Neural progenitor cell (in vitro differentiated cells): ENCODE results near the gene OR13C3. TPM values are rescaled to one million over a fixed set of nuclear protein-coding genes. Genes with fewer than 3 reads are reported as not detected.

ENCODE experiments used
- DNase-seq: peaks from one replicate; pipeline ENCODE4 v3.0.0-alpha.2; 2016; ENCODE audit warnings: low spot score
- H2AFZ ChIP-seq: fragments of 200-600 bp; sonication (generic); replicated peaks from 2 replicates; pipeline ENCODE4 v1.6.1; 2016; ENCODE audit warnings: antibody characterized with exemption
- H3F3A ChIP-seq: fragments of 200-600 bp; sonication (generic); 2 replicates; pipeline ENCODE4 v1.6.1; 2016; ENCODE audit warnings: antibody characterized with exemption, low read depth
- H3K27ac ChIP-seq: fragments of 200-600 bp; sonication (generic); 2 replicates; pipeline ENCODE4 v1.5.1; 2016; ENCODE audit warnings: mild to moderate bottlenecking
- H3K27me3 ChIP-seq: fragments of 200-600 bp; sonication (generic); 2 replicates; pipeline ENCODE4 v1.6.1; 2016; ENCODE audit warnings: mild to moderate bottlenecking, moderate library complexity
- H3K36me3 ChIP-seq: fragments of 200-600 bp; sonication (generic); 2 replicates; pipeline ENCODE4 v1.5.1; 2016
- H3K4me1 ChIP-seq: fragments of 200-600 bp; sonication (generic); 2 replicates; pipeline ENCODE4 v1.6.1; 2016; ENCODE audit warnings: mixed run types
- H3K4me2 ChIP-seq: fragments of 200-600 bp; sonication (generic); 2 replicates; pipeline ENCODE4 v1.6.1; 2016
- H3K4me3 ChIP-seq: fragments of 200-600 bp; sonication (generic); 2 replicates; pipeline ENCODE4 v1.5.1; 2016
- H3K79me2 ChIP-seq: fragments of 200-600 bp; sonication (generic); 2 replicates; pipeline ENCODE4 v1.6.1; 2016; ENCODE audit warnings: low read depth
- H3K9ac ChIP-seq: fragments of 200-600 bp; sonication (generic); 2 replicates; pipeline ENCODE4 v1.6.1; 2016
- H3K9me3 ChIP-seq: fragments of 200-600 bp; sonication (generic); 2 replicates; pipeline ENCODE4 v1.5.1; 2016; ENCODE audit warnings: low read depth
- H4K20me1 ChIP-seq: fragments of 200-600 bp; sonication (generic); 2 replicates; pipeline ENCODE4 v1.6.1; 2016; ENCODE audit warnings: low read depth
- H3K27ac Mint-ChIP-seq: 3 replicates; pipeline ENCODE4 v1.8.0; 2021; ENCODE audit warnings: mixed read lengths
- H3K27me3 Mint-ChIP-seq: 2 replicates; pipeline ENCODE4 v1.8.0; 2022; ENCODE audit warnings: low read depth, mild to moderate bottlenecking, inconsistent platforms, moderate library complexity, mixed read lengths; ENCODE audit not compliant: insufficient read depth
- H3K36me3 Mint-ChIP-seq: 3 replicates; pipeline ENCODE4 v1.8.0; 2021; ENCODE audit warnings: mixed read lengths
- H3K4me1 Mint-ChIP-seq: 3 replicates; pipeline ENCODE4 v1.8.0; 2021; ENCODE audit warnings: mixed read lengths
- H3K4me3 Mint-ChIP-seq: 3 replicates; pipeline ENCODE4 v1.8.0; 2021; ENCODE audit warnings: mild to moderate bottlenecking, moderate library complexity, mixed read lengths
- H3K9me3 Mint-ChIP-seq: 3 replicates; pipeline ENCODE4 v1.8.0; 2020; ENCODE audit warnings: mixed read lengths
- CTCF ChIP-seq: fragments of 200-600 bp; sonication (generic); IDR thresholded peaks from 2 replicates; pipeline ENCODE4 v1.5.1; 2017; ENCODE audit warnings: antibody characterized with exemption, mild to moderate bottlenecking
- EZH2 ChIP-seq: fragments of 200-600 bp; sonication (generic); IDR thresholded peaks from 2 replicates; pipeline ENCODE4 v1.6.1; 2017; ENCODE audit warnings: antibody characterized with exemption, mild to moderate bottlenecking, moderate library complexity
- EZH2phosphoT487 ChIP-seq: fragments of 200-600 bp; sonication (generic); IDR thresholded peaks from 2 replicates; pipeline ENCODE4 v1.6.1; 2017; ENCODE audit warnings: antibody characterized with exemption
- total RNA-seq: library from RNA; depleted of rRNA; stranded (reverse); fragments of >200 nt; gene quantifications from 2 replicates; pipeline ENCODE4 v1.2.3, GENCODE V29; 2015; ENCODE audit warnings: low replicate concordance

The OR13C3 gene
- total RNA-seq, 1 donor from 2014 or later: not detected

- no peak overlapping the region for H2AFZ ChIP-seq
- no peaks in the 10 kb centered on the region for H3K36me3 Mint-ChIP-seq
- no peaks in the 10 kb centered on the region for H3F3A ChIP-seq
- no peaks in the 10 kb centered on the region for H3K9me3 ChIP-seq
- H3K4me3 Mint-ChIP-seq: no peak overlapping the region
- H3K4me1 ChIP-seq: no peaks in the 10 kb centered on the region
- no peak overlapping the region for H3K4me3 ChIP-seq
- H3K36me3 ChIP-seq: no peaks in the 10 kb centered on the region
- no peak overlapping the region for H3K9ac ChIP-seq
- H3K27ac Mint-ChIP-seq: no peak overlapping the region
- H3K4me1 Mint-ChIP-seq: no peaks in the 10 kb centered on the region
- H4K20me1 ChIP-seq: no peaks in the 10 kb centered on the region
- no peaks in the 10 kb centered on the region for H3K27me3 ChIP-seq
- no peak overlapping the region for H3K4me2 ChIP-seq
- H3K27me3 Mint-ChIP-seq: no peaks in the 10 kb centered on the region
- TF ChIP-seq EZH2 (no peak), EZH2phosphoT487 (no peak), CTCF (no peak)
- no peak for DNase-seq
- H3K79me2 ChIP-seq: no peaks in the 10 kb centered on the region
- no peaks in the 10 kb centered on the region for H3K9me3 Mint-ChIP-seq
- H3K27ac ChIP-seq: no peak overlapping the region
Measured at GRCh38 chr9:104506565-104506964, 30.1 kb downstream of the OR13C3 start.

- Mint-ChIP-seq H3K36me3 (no peaks in the 10 kb centered on the region), H3K4me1 (no peaks in the 10 kb centered on the region), H3K9me3 (no peaks in the 10 kb centered on the region), H3K27ac (no peak within 1 kb of the TSS), H3K27me3 (peaks cover 2% of the 10 kb centered on the region), H3K4me3 (no peak within 1 kb of the TSS)
- no peaks in the 10 kb centered on the region for H3K9me3 ChIP-seq
- no peak within 1 kb of the TSS for H2AFZ ChIP-seq
- no peaks in the 10 kb centered on the region for H3K4me1 ChIP-seq
- H3F3A ChIP-seq: no peaks in the 10 kb centered on the region
- H3K4me2 ChIP-seq: no peak within 1 kb of the TSS
- TF ChIP-seq CTCF (no peak), EZH2phosphoT487 (no peak), EZH2 (no peak)
- DNase-seq: no peak
- no peaks in the 10 kb centered on the region for H3K36me3 ChIP-seq
- H3K9ac ChIP-seq: no peak within 1 kb of the TSS
- H3K79me2 ChIP-seq: no peaks in the 10 kb centered on the region
- H3K4me3 ChIP-seq: no peak within 1 kb of the TSS
- H3K27ac ChIP-seq: no peak within 1 kb of the TSS
- no peaks in the 10 kb centered on the region for H4K20me1 ChIP-seq
- no peaks in the 10 kb centered on the region for H3K27me3 ChIP-seq
Measured at GRCh38 chr9:104503963-104504362, 32.7 kb downstream of the OR13C3 start, which contains the start of gene OR13F1. OR13F1 (plus strand) TSS chr9:104504263; CDS start chr9:104504263, 0 bp downstream.

- Mint-ChIP-seq H3K4me3 (no peak overlapping the region), H3K4me1 (no peaks in the 10 kb centered on the region), H3K27me3 (peaks cover 2% of the 10 kb centered on the region), H3K27ac (no peak overlapping the region), H3K36me3 (no peaks in the 10 kb centered on the region), H3K9me3 (no peaks in the 10 kb centered on the region)
- Histone ChIP-seq H3K79me2 (no peaks in the 10 kb centered on the region), H2AFZ (no peak overlapping the region), H3F3A (no peaks in the 10 kb centered on the region), H3K36me3 (no peaks in the 10 kb centered on the region), H3K9me3 (no peaks in the 10 kb centered on the region), H3K9ac (no peak overlapping the region), H3K4me1 (no peaks in the 10 kb centered on the region), H3K27me3 (no peaks in the 10 kb centered on the region), H3K4me2 (no peak overlapping the region), H3K27ac (no peak overlapping the region), H3K4me3 (no peak overlapping the region), H4K20me1 (no peaks in the 10 kb centered on the region)
- DNase-seq: no peak
- TF ChIP-seq EZH2phosphoT487 (no peak), CTCF (no peak), EZH2 (no peak)
Measured at GRCh38 chr9:104503440-104503839, 33.2 kb downstream of the OR13C3 start.
